K562 (cell line): ENCODE measurements around the gene LRRC38. TPM values are rescaled to one million over a fixed set of nuclear protein-coding genes. Genes with fewer than 3 reads are reported as not detected.

Experiments used
- ATAC-seq: fragments of 200-7000 bp; cut with Tn5 transposase; 3 replicates; pipeline ENCODE4 v1.9.1; 2020; ENCODE audit warnings: moderate library complexity
- BruUV-seq: library from RNA; stranded (reverse); fragments of 400-500 nt; replicated peaks from 2 replicates; lab custom pipeline; 2021; lab: Mats Ljungman, UMichigan
- CTCF ChIA-PET: fragments of 300-600 bp; formaldehyde crosslinking; extraction: SDS; loops from one replicate; lab custom pipeline; 2021; ENCODE audit warnings: low intra/inter-chr PET ratio; lab: Yijun Ruan, JAX
- POLR2A ChIA-PET: fragments of 300-600, 350-650 bp; sonication (Branson Sonifier 250); formaldehyde crosslinking; extraction: SDS; loops from one replicate; lab custom pipeline; 2021; ENCODE audit warnings: antibody characterized with exemption, inconsistent platforms; lab: Yijun Ruan, JAX
- DNase-seq, 4 experiments: peaks; one replicate each; pipeline versions ENCODE4 v3.0.0 to v3.0.0-alpha.2; 2011 to 2018; ENCODE audit warnings: low spot score in 3 of 4, mixed read lengths in 3 of 4; ENCODE audit errors: extremely low read depth in 1 of 4
- FAIRE-seq: peaks from 2 replicates; lab custom pipeline; 2011; peaks lifted over from hg19 to GRCh38; lab: Jason Lieb, UNC
- H2AFZ ChIP-seq: 2 replicates; pipeline ENCODE4 v1.6.0; 2011; ENCODE audit warnings: low read depth, low read length, control low read depth, inconsistent platforms
- H3K27ac ChIP-seq: fragments of 200-600 bp; 3 replicates; pipeline ENCODE4 v1.8.0; 2011; ENCODE audit warnings: low read depth, mild to moderate bottlenecking, control low read depth, inconsistent platforms, low read length, moderate library complexity, mixed read lengths; ENCODE audit errors: extremely low read depth
- H3K27me3 ChIP-seq, 2 experiments: fragments of 300-600 bp in 1 of 2; 2 replicates in 1 of 2; 3 replicates in 1 of 2; pipeline versions ENCODE4 v1.6.0 to v1.8.0; 2011; ENCODE audit warnings: inconsistent platforms in 2 of 2, low read length in 2 of 2, mild to moderate bottlenecking in 1 of 2, mixed read lengths in 1 of 2, moderate library complexity in 1 of 2; ENCODE audit not compliant: control insufficient read depth in 2 of 2, insufficient read depth in 2 of 2
- H3K36me3 ChIP-seq: fragments of 300-600 bp; 3 replicates; pipeline ENCODE4 v1.8.0; 2011; ENCODE audit warnings: mild to moderate bottlenecking, low read length, inconsistent platforms; ENCODE audit not compliant: control insufficient read depth, insufficient read depth
- H3K4me1 ChIP-seq, 2 experiments: fragments of 200-600 bp in 1 of 2; replicated peaks in 1 of 2; 2 replicates in 1 of 2; 3 replicates in 1 of 2; pipeline versions ENCODE4 v1.5.1 to v1.8.0; 2011; ENCODE audit warnings: inconsistent platforms in 2 of 2, low read length in 2 of 2, mild to moderate bottlenecking in 1 of 2, mixed read lengths in 1 of 2, moderate library complexity in 1 of 2; ENCODE audit not compliant: control insufficient read depth in 2 of 2, insufficient read depth in 2 of 2
- H3K4me2 ChIP-seq: 2 replicates; pipeline ENCODE4 v1.6.1; 2011; ENCODE audit warnings: low read length, control low read depth, inconsistent platforms, mixed read lengths; ENCODE audit not compliant: insufficient read depth
- H3K4me3 ChIP-seq: fragments of 200-600 bp; sonication (generic), shearing (Covaris generic); 2 replicates; pipeline ENCODE4 v1.5.1; 2016; ENCODE audit warnings: control low read depth, inconsistent platforms
- H3K79me2 ChIP-seq: fragments of 200-600 bp; 3 replicates; pipeline ENCODE4 v1.8.0; 2011; ENCODE audit warnings: low read length, inconsistent platforms; ENCODE audit not compliant: control insufficient read depth, insufficient read depth
- H3K9ac ChIP-seq, 2 experiments: 2 replicates each; pipeline versions ENCODE4 v1.6.0 to v1.6.1; 2011; ENCODE audit warnings: low read depth in 2 of 2, low read length in 2 of 2, control low read depth in 1 of 2, inconsistent platforms in 1 of 2, mild to moderate bottlenecking in 1 of 2, mixed read lengths in 1 of 2; ENCODE audit not compliant: insufficient read depth in 1 of 2
- H3K9me1 ChIP-seq: one replicate; pipeline ENCODE4 v1.6.0; 2011; ENCODE audit warnings: inconsistent platforms, mild to moderate bottlenecking, low read length, moderate library complexity; ENCODE audit not compliant: control insufficient read depth, insufficient read depth
- H3K9me3 ChIP-seq: replicated peaks from 2 replicates; pipeline ENCODE4 v1.5.1; 2011; ENCODE audit warnings: low read depth, low read length, inconsistent platforms; ENCODE audit not compliant: control insufficient read depth, insufficient read depth
- H4K20me1 ChIP-seq: replicated peaks from 2 replicates; pipeline ENCODE4 v1.6.1; 2011; ENCODE audit warnings: low read length, inconsistent platforms, mixed read lengths; ENCODE audit not compliant: control insufficient read depth, insufficient read depth
- DNMT1 ChIP-seq: fragments of 450-650 bp; IDR thresholded peaks from 2 replicates; pipeline ENCODE4 v1.6.1; 2016; ENCODE audit warnings: antibody characterized with exemption, mild to moderate bottlenecking
- ERF ChIP-seq: fragments of 450-650 bp; formaldehyde crosslinking; IDR thresholded peaks from 2 replicates; pipeline ENCODE4 v1.4.0; 2020; ENCODE audit warnings: mild to moderate bottlenecking, mixed read lengths
- ESRRA ChIP-seq: fragments of 450-650 bp; IDR thresholded peaks from 2 replicates; pipeline ENCODE4 v1.6.1; 2014; ENCODE audit warnings: low read depth, mild to moderate bottlenecking, moderate library complexity, borderline replicate concordance
- HCFC1 ChIP-seq: IDR thresholded peaks from 2 replicates; pipeline ENCODE4 v1.6.1; 2012; ENCODE audit warnings: low read depth, low read length, improper control_type of control experiment
- ILF3 ChIP-seq: fragments of 450-650 bp; IDR thresholded peaks from 2 replicates; pipeline ENCODE4 v1.6.1; 2018; ENCODE audit warnings: antibody characterized with exemption, mild to moderate bottlenecking, moderate library complexity, borderline replicate concordance
- RHOXF2B ChIP-seq: fragments of 250-450 bp; sonication (Bioruptor Pico); conservative IDR thresholded peaks from 2 replicates; pipeline ENCODE4 v1.5.1; 2021
- SAP30 ChIP-seq: fragments of 200-600 bp; sonication (generic); IDR thresholded peaks from 2 replicates; pipeline ENCODE4 v1.6.1; 2012; ENCODE audit warnings: borderline replicate concordance, low read depth, mild to moderate bottlenecking, moderate library complexity, low read length, control low read depth, inconsistent platforms; ENCODE audit not compliant: insufficient read depth, poor library complexity, severe bottlenecking
- TEAD1 ChIP-seq, 2 experiments: fragments of 450-650 bp in 1 of 2; sonication (generic) in 1 of 2; formaldehyde crosslinking; IDR thresholded peaks; 2 replicates each; pipeline versions ENCODE4 v1.4.0 to v1.8.0; 2020 to 2022; ENCODE audit warnings: mild to moderate bottlenecking in 2 of 2, missing genetic modification reagents in 1 of 2
- U2AF2 ChIP-seq: fragments of 200-400 bp; formaldehyde crosslinking; optimal IDR thresholded peaks from 2 replicates; pipeline ENCODE3; 2017; ENCODE audit warnings: low read depth, mild to moderate bottlenecking, low read length
- ZNF124 ChIP-seq: sonication (generic); formaldehyde crosslinking; IDR thresholded peaks from 2 replicates; pipeline ENCODE4 v1.8.1; 2022; ENCODE audit warnings: missing genetic modification reagents
- ZNF133 ChIP-seq: fragments of 250-450 bp; sonication (Bioruptor Pico); IDR thresholded peaks from 2 replicates; pipeline ENCODE4 v1.4.0; 2020; ENCODE audit warnings: mild to moderate bottlenecking
- ZNF24 ChIP-seq: fragments of 450-650 bp; IDR thresholded peaks from 2 replicates; pipeline ENCODE4 v1.6.1; 2016
- WGBS: fragments of 100-300 bp; shearing (Covaris generic); methylation state at CpG from one replicate; pipeline ENCODE4 v1.1.6; 2016; ENCODE audit warnings: low coverage, mixed read lengths; ENCODE audit not compliant: insufficient coverage; ENCODE audit errors: missing lambda C conversion rate; 5-methylcytosine and 5-hydroxymethylcytosine counted together
- in situ Hi-C: fragments of 300-500 bp; cut with MboI; formaldehyde crosslinking; loops from 4 replicates; pipeline ENCODE4 v1.15.0; 2018; ENCODE audit warnings: inconsistent platforms, mixed read lengths
- intact Hi-C: fragments of 100-400 bp; cut with micrococcal nuclease; formaldehyde crosslinking; loops from 2 replicates; pipeline ENCODE4 v1.14.2; 2022
- polyA plus RNA-seq, 8 experiments: library from polyadenylated mRNA; depleted of rRNA in 4 of 8; stranded (reverse) in 5 of 8; unstranded in 3 of 8; fragments of >200 nt; fragmentation: Nextera tagmentation in 2 of 8; fragmentation: Illumina TruSeq in 1 of 8; extraction: Ambion mirVana in 2 of 8; extraction: Trizol in 1 of 8; gene quantifications; 2 replicates each; pipeline versions ENCODE4 v1.2.1 to v1.2.3, GENCODE V29; 2011 to 2014; ENCODE audit warnings: inconsistent platforms in 1 of 8, missing spikeins in 1 of 8
- total RNA-seq, 7 experiments: library from RNA; depleted of rRNA in 6 of 7; stranded (reverse); fragments of >200 nt in 6 of 7; fragmentation: Illumina TruSeq in 2 of 7; extraction: Trizol in 2 of 7; gene quantifications; 2 replicates each; pipeline versions ENCODE4 v1.2.1 to v1.2.3, GENCODE V29; 2011 to 2021; ENCODE audit warnings: low replicate concordance in 1 of 7
- TF ChIP-seq, protein P1 (sequence below), 2 experiments: IDR thresholded peaks; 2 replicates each; pipeline ENCODE4 v1.6.1; 2012; ENCODE audit warnings: improper control_type of control experiment in 2 of 2, low read depth in 2 of 2, low read length in 2 of 2, borderline replicate concordance in 1 of 2
- TF ChIP-seq, protein P2 (sequence below): fragments of 250-450 bp; sonication (Bioruptor Pico); IDR thresholded peaks from 2 replicates; pipeline ENCODE4 v1.4.0; 2020

The LRRC38 gene
- total and polyA plus RNA-seq, 9 of the 15 experiments (the other 6 are each of a cell fraction or from before 2014, with no cell fraction given), result not detected

DNA sequence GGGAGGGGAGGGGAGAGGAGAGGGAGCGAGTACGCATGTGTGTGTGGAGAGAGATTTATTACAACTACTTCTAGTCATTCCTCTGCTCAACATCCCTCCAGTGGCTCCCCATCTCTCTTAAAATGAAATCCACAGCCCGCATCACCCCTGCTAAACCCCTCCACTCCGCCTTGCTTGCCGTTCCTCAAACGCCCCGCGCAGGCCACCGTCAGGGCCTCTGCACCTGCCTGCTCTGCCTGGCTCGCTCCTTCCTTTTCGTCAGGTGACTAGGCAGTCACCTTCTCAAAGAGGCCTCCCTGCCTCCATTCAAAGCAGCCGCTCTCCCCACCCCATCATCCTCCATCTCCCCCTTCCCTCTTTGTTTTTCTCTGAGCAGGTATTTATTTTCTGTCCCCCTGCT is 29.9 kb downstream of the LRRC38 start:
- H3K79me2 ChIP-seq, result no peaks in the 10 kb centered on the region
- FAIRE-seq (no peak), ATAC-seq (no peak), DNase-seq (no peak)
- no TSS peak for BruUV-seq
- no peak overlapping the region for H2AFZ ChIP-seq
- CTCF ChIA-PET, result no interaction called here
- no peaks in the 10 kb centered on the region; a peak in 1 of 5 replicates for H3K4me1 ChIP-seq
- WGBS, result under 1% methylated on average over 10 of the region's 12 CpGs
- H3K36me3 ChIP-seq, result no peaks in the 10 kb centered on the region
- H3K27me3 ChIP-seq, result peaks cover 20 to 35% of the 10 kb centered on the region in 2 experiments; a peak in 3 of 5 replicates
- POLR2A ChIA-PET, result no interaction called here
- TF ChIP-seq, protein P1, sequence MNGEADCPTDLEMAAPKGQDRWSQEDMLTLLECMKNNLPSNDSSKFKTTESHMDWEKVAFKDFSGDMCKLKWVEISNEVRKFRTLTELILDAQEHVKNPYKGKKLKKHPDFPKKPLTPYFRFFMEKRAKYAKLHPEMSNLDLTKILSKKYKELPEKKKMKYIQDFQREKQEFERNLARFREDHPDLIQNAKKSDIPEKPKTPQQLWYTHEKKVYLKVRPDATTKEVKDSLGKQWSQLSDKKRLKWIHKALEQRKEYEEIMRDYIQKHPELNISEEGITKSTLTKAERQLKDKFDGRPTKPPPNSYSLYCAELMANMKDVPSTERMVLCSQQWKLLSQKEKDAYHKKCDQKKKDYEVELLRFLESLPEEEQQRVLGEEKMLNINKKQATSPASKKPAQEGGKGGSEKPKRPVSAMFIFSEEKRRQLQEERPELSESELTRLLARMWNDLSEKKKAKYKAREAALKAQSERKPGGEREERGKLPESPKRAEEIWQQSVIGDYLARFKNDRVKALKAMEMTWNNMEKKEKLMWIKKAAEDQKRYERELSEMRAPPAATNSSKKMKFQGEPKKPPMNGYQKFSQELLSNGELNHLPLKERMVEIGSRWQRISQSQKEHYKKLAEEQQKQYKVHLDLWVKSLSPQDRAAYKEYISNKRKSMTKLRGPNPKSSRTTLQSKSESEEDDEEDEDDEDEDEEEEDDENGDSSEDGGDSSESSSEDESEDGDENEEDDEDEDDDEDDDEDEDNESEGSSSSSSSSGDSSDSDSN (IDR thresholded peaks at IDR 0.05; ENCODE audit: borderline replicate concordance in 1 of 2, low read depth in 2 of 2, low read length in 2 of 2), result no peak
- TF ChIP-seq U2AF2 (no peak), HCFC1 (no peak), ZNF24 (no peak), ERF (CRISPR knock-in tag) (no peak), RHOXF2B (CRISPR knock-in tag) (no peak), ESRRA (no peak), ZNF124 (CRISPR knock-in tag) (no peak), DNMT1 (no peak), ZNF133 (CRISPR knock-in tag) (no peak), ILF3 (no peak), TEAD1 (CRISPR knock-in tag; IDR thresholded peaks at IDR 0.05) (no peak), SAP30 (no peak)
- TF ChIP-seq, protein P2, sequence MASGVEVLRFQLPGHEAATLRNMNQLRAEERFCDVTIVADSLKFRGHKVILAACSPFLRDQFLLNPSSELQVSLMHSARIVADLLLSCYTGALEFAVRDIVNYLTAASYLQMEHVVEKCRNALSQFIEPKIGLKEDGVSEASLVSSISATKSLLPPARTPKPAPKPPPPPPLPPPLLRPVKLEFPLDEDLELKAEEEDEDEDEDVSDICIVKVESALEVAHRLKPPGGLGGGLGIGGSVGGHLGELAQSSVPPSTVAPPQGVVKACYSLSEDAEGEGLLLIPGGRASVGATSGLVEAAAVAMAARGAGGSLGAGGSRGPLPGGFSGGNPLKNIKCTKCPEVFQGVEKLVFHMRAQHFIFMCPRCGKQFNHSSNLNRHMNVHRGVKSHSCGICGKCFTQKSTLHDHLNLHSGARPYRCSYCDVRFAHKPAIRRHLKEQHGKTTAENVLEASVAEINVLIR (CRISPR knock-in tag), result no peak
- in situ Hi-C loops (no loop called here), intact Hi-C loops (no loop called here)
- H3K9me1 ChIP-seq, result peaks cover 2% of the 10 kb centered on the region
- H3K9me3 ChIP-seq, result no peaks in the 10 kb centered on the region
- H3K4me3 ChIP-seq, result no peak overlapping the region
- H4K20me1 ChIP-seq, result no peaks in the 10 kb centered on the region
- H3K9ac ChIP-seq, result no peak overlapping the region
- H3K27ac ChIP-seq, result no peak overlapping the region
- no peak overlapping the region for H3K4me2 ChIP-seq
